ENCODE data around the gene ODAM. TPM values are rescaled to one million over a fixed set of nuclear protein-coding genes. Genes with fewer than 3 reads are reported as not detected.

ODAM gene
- total RNA-seq, 1 experiment from 2014 or later = not detected

- WGBS (ENCODE audit: extremely low coverage, insufficient read length, low lambda C conversion rate) = no CpG with 5 or more reads among the region's 1 CpG
- Histone ChIP-seq H3K4me1 (ENCODE audit: insufficient read depth, low read length) (no peaks in the 10 kb centered on the region), H4K5ac (ENCODE audit: insufficient read length, low read depth, low read length) (no peak overlapping the region), H3K27me3 (ENCODE audit: insufficient read depth, low read length) (no peaks in the 10 kb centered on the region), H4K20me1 (ENCODE audit: control insufficient read depth, insufficient read depth, insufficient read length) (no peaks in the 10 kb centered on the region), H3K14ac (ENCODE audit: insufficient read depth, low read length) (no peak overlapping the region), H3K56ac (ENCODE audit: insufficient read length, low read depth, low read length) (no peak overlapping the region), H3K79me1 (ENCODE audit: insufficient read depth, low read depth, low read length, poor library complexity, severe bottlenecking) (no peaks in the 10 kb centered on the region), H3K4me2 (ENCODE audit: insufficient read depth, insufficient read length, low read length) (no peak overlapping the region), H2BK20ac (ENCODE audit: low read depth, low read length, poor library complexity, severe bottlenecking) (no peak overlapping the region), H3K27ac (ENCODE audit: insufficient read length, low read depth, low read length) (no peak overlapping the region), H2AK5ac (ENCODE audit: insufficient read length, low read length) (no peak overlapping the region), H4K91ac (ENCODE audit: insufficient read length, low read depth, low read length) (no peak overlapping the region), H3K9ac (ENCODE audit: extremely low read depth, insufficient read length, low read length) (no peak overlapping the region), H2BK5ac (ENCODE audit: insufficient read length, low read length) (no peak overlapping the region), H3K23me2 (ENCODE audit: insufficient read length, low read depth, low read length, poor library complexity, severe bottlenecking) (no peaks in the 10 kb centered on the region), H2AFZ (ENCODE audit: low read length) (no peak overlapping the region), H2BK15ac (ENCODE audit: low read depth, low read length) (no peak overlapping the region), H3K23ac (ENCODE audit: insufficient read length, low read depth, low read length) (no peak overlapping the region), H2BK12ac (ENCODE audit: insufficient read length, low read depth, low read length) (no peak overlapping the region), H4K8ac (replicated peaks; ENCODE audit: insufficient read length, low read depth, low read length) (no peak overlapping the region), H3T11ph (ENCODE audit: low read length) (no peak overlapping the region), H2BK120ac (ENCODE audit: low read depth, low read length, poor library complexity, severe bottlenecking) (no peak overlapping the region), H3K18ac (ENCODE audit: insufficient read length, low read depth, low read length) (no peak overlapping the region), H3K9me3 (ENCODE audit: control insufficient read depth, low read depth, low read length) (no peaks in the 10 kb centered on the region), H3K79me2 (ENCODE audit: insufficient read depth, low read length) (no peaks in the 10 kb centered on the region), H3K4ac (ENCODE audit: low read depth, low read length) (no peak overlapping the region)
- Mint-ChIP-seq H3K4me1 (peaks cover 0 to 5% of the 10 kb centered on the region in 2 experiments; a peak in 1 of 4 replicates), H3K9me3 (no peaks in the 10 kb centered on the region), H3K27me3 (ENCODE audit: low read depth) (no peaks in the 10 kb centered on the region), H3K36me3 (ENCODE audit: insufficient read depth in 1 of 3, low read depth in 3 of 3) (peaks cover 0 to 4% (median 0%) of the 10 kb centered on the region in 3 experiments; a peak in 1 of 7 replicates), H3K27ac (no peak overlapping the region), H3K4me3 (no peak overlapping the region)
- TF ChIP-seq, protein P1, sequence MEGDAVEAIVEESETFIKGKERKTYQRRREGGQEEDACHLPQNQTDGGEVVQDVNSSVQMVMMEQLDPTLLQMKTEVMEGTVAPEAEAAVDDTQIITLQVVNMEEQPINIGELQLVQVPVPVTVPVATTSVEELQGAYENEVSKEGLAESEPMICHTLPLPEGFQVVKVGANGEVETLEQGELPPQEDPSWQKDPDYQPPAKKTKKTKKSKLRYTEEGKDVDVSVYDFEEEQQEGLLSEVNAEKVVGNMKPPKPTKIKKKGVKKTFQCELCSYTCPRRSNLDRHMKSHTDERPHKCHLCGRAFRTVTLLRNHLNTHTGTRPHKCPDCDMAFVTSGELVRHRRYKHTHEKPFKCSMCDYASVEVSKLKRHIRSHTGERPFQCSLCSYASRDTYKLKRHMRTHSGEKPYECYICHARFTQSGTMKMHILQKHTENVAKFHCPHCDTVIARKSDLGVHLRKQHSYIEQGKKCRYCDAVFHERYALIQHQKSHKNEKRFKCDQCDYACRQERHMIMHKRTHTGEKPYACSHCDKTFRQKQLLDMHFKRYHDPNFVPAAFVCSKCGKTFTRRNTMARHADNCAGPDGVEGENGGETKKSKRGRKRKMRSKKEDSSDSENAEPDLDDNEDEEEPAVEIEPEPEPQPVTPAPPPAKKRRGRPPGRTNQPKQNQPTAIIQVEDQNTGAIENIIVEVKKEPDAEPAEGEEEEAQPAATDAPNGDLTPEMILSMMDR (conservative IDR thresholded peaks at IDR 0.05) = no peak
- DNase-seq = no peak
These were observed 3.9 kb upstream of the ODAM start for GRCh38 chr4:70191647-70192046.

Data from H9 (cell line).